Gastroesophageal sphincter (tissue), 2 donors: ENCODE data around the gene FIGNL2.

ENCODE experiments used
- EP300 ChIP-seq: sonication (generic); formaldehyde crosslinking; IDR thresholded peaks from one replicate; pipeline ENCODE4 v1.6.1; 2017; ENCODE audit warnings: antibody characterized with exemption, mild to moderate bottlenecking
- POLR2A ChIP-seq, 2 donors: fragments of 450-650 bp; IDR thresholded peaks; one replicate each; pipeline ENCODE4 v1.6.1; 2017; ENCODE audit warnings: antibody characterized with exemption in 2 of 2, mild to moderate bottlenecking in 2 of 2, moderate library complexity in 1 of 2

GRCh38 chr12:51870504-51870903, 22.0 kb upstream of the FIGNL2 start:
- no peak for TF ChIP-seq EP300
- TF ChIP-seq POLR2A (IDR thresholded peaks at IDR 0.05): no peak
